HG03521 (cell line): ENCODE results near the gene DDX60.
"Not testable (repeated sequence)": the region's sequence is repeated elsewhere in the genome, so short reads cannot be mapped to it uniquely, and the experiment has no call there.

Experiments used
- ATAC-seq: cut with Tn5 transposase; IDR thresholded peaks from one replicate; pipeline ENCODE4 v1.9.1; 2021; ENCODE audit warnings: mild to moderate bottlenecking, moderate library complexity; ENCODE audit not compliant: unreplicated experiment

The DDX60 gene

GRCh38 chr4:168318266-168318895, at the start of gene DDX60:
DDX60 (minus strand) TSS chr4:168318752; CDS start chr4:168311259, 7,493 bp downstream.
- ATAC-seq, result peak; percentile 100

DNA sequence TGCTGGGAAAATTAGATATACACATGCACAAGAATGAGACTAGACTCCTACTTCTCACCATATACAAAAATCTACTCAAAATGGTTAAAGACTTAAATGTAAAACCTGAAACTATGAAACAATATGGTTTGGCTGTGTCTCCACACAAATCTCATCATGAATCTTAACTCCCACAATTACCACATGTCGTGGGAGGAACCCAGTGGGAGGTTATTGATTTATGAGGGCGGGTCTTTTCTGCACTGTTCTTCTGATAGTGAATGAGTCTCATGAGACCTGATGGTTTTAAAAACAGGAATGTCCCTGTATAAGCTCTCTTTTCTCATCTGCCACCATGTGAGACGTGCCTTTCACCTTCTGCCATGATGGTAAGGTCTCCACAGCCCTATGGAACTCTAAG, 48.5 kb upstream of the DDX60 start:
- ATAC-seq, result no peak

GRCh38 chr4:168362025-168362401, 43.5 kb upstream of the DDX60 start:
- ATAC-seq, result no peak

GRCh38 chr4:168361365-168362024, 42.9 kb upstream of the DDX60 start:
- ATAC-seq, result no peak

- no peak for ATAC-seq
Measured at GRCh38 chr4:168360271-168360670, 41.7 kb upstream of the DDX60 start.

- no peak for ATAC-seq
Measured at GRCh38 chr4:168357941-168358340, 39.4 kb upstream of the DDX60 start.

GRCh38 chr4:168353746-168354145, 35.2 kb upstream of the DDX60 start:
- ATAC-seq, result no peak

GRCh38 chr4:168337550-168337940, 19.0 kb upstream of the DDX60 start:
- ATAC-seq, result no peak

GRCh38 chr4:168336837-168337549, 18.4 kb upstream of the DDX60 start:
- ATAC-seq, result no peak

DNA sequence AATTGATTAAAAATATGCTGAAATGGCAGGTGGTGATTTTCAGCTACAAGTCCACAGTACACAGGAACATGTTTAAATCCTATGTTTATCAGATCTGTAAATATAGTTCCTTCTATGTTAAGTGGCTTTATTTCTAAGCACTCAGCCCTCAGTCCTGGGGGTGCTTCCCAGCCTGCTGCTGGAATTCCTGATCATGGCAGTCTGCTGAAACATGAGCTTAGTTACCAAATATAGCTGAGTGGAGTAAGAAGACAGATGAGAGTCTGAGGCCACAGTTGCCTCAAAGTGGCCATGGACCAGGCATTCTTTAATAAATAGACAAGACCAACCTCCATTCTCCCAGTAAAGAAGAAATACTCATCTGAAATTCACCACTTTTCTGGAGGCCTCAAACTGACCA, 17.1 kb upstream of the DDX60 start:
- no peak for ATAC-seq

GRCh38 chr4:168334053-168334452, 15.5 kb upstream of the DDX60 start:
- ATAC-seq, result no peak

GRCh38 chr4:168330575-168330974, 12.0 kb upstream of the DDX60 start:
- ATAC-seq, result not testable (repeated sequence)

DNA sequence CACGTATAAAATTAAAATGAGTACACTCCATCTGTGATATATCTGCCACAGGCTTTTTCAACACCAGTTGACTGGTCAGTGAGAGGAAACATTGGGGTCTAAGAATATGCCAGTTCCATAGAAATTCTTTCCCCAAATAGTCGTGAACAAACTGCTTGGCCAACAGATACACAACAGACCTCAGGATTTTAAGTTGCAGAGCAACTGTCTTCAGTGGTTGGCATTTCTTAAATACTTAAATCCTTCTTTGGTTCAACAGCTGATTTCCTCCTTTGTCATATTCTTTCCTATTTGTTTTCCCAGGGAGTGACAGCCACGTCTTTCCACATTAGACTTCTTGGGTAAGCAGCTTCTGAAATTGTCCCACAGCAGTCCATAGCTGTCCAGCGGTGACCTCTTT, 7.0 kb upstream of the DDX60 start:
- no peak for ATAC-seq

- ATAC-seq, result no peak
Measured at GRCh38 chr4:168321006-168321405, 2.5 kb upstream of the DDX60 start.

- ATAC-seq, result no peak
Measured at GRCh38 chr4:168319486-168320019, 1.0 kb upstream of the DDX60 start.

DNA sequence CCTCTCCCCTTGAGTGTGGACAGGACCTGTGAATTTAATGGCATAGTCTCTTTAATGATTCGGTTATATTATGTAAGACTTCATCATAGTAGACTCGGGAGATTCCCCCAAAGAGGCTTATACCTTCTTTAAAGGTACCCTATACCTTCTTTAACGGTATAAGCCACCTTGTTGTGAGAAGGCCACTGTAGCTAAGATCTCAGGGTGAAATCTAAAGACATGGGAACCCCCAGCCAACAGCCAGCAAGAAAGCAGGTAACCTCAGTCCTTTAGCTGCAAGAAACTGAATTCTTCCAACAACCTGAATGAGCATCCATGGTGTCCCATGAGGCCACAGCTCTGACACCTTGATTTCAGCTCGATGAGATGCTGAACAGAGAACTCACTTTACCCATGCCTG, 931 bp downstream of the DDX60 start:
- no peak for ATAC-seq

- ATAC-seq, result no peak
Measured at GRCh38 chr4:168309781-168310180, 8.8 kb downstream of the DDX60 start.

DNA sequence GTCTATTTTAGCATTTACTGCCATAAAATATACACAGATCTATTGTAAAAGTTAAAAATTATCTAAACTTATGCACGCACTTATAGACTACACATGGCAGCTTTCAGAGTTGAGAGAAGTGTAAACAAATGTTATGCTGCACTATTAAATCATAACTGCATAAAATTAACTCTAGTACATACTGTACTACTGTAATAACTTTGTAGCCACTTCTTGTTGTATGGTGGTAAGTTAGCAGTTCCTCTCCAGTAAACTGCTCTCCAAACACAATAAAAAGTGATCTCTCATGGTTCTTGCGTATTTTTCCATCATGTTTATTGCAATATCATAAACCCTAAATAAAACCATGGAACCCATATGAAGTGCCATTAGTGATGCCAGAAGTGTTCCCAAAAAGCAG, 9.6 kb downstream of the DDX60 start:
- no peak for ATAC-seq

DNA sequence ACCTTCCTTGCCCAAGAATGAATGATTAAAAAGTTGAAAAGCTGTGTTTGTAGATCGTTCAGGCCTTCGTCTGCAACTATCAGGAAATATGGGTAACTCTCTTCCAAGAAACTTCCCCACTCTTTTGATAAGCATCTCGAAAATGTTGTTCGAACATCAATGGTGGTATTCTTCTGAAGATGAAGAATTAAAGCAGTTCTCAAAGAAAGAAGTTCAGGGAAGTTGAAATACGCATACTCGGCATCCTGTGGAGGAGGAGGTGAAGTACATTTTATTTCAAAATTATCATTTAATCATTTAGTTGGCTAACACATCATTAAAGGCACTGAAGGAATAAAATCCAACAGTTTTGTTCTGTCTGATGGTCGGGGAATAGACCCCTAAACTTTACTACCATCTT, 12.1 kb downstream of the DDX60 start:
- ATAC-seq, result no peak

DNA sequence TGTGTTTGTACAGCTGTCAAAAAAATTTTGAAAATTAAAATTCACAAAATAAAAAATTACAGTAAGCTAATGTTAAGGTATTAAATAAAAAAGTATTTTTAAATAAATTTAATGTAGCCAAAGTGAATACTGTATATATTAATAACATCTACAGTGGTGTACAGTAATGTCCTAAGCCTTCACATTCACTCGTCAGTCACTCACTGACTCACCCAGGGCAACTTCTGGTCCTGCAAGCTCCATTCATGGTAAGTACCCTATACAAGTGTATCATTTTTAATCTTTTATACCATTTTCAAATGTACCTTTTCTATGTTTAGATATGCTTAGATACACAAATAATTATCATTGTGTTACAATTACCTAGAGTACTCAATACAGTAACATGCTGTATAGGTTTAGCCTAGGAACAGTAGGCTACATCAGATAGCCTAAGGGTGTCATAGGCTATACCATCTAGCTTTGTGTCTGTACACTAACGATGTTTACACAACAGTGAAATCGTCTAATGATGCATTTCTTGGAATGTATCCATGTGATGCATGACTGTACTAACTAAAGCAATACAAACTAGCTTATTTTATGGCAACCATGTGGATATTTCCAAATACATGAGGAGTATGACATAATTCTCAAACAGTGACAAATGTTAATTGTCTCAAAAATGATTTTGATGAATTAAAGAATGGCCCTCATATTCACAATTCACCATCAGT, 13.7 kb downstream of the DDX60 start:
- no peak for ATAC-seq

DNA sequence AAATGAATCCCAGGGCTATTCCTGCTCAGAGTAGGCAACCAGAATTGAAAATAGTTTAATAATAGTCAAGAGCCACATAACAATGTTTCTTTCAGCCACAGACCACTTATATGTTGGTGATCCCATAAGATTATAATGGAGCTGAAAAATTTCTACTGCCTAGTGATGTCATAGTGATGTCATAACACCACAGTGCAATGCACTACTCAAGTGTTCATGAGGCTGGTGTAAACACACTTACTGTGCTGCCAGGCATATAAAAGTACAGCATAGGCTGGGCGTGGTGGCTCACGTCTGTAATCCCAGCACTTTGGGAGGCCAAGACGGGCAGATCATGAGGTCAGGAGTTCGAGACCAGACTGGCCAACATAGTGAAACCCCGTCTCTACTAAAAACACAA, 15.1 kb downstream of the DDX60 start:
- not testable (repeated sequence) for ATAC-seq
